ENCODE measurements around the gene OR2H2. TPM values are rescaled to one million over a fixed set of nuclear protein-coding genes. Genes with fewer than 3 reads are reported as not detected.

Gene OR2H2
- total RNA-seq: not detected in 2 replicates

DNA sequence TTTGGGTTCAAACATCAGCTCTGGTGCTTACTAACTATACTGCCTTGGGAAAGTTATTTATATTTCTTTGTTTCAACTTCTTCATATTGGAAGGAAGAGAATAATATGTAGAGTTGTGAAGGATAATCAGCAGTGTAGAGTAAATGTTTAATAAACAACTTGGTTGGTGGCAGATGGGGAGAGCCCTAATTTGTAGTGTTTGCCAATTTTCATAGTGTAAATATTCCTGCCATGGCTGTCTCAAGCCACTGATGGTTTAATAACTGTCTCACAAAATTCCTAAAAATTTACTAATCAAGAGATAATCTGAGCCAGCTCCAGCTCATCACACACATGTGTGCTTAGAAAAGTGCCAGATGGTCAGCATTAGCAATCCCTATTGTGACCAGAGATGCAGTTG lies at the start of gene OR2H2:
OR2H2 (plus strand) TSS at position 301 of the 400 bp plus-strand sequence. CDS start 2,824 bp downstream, outside the sequence.

GRCh38 chr6:29559524-29560287 lies 25.2 kb upstream of the OR2H2 start, which contains the start of gene UBD:
Gene UBD, minus strand, starts transcription at chr6:29559732. Its CDS starts 31 bp downstream, at chr6:29559701.

DNA sequence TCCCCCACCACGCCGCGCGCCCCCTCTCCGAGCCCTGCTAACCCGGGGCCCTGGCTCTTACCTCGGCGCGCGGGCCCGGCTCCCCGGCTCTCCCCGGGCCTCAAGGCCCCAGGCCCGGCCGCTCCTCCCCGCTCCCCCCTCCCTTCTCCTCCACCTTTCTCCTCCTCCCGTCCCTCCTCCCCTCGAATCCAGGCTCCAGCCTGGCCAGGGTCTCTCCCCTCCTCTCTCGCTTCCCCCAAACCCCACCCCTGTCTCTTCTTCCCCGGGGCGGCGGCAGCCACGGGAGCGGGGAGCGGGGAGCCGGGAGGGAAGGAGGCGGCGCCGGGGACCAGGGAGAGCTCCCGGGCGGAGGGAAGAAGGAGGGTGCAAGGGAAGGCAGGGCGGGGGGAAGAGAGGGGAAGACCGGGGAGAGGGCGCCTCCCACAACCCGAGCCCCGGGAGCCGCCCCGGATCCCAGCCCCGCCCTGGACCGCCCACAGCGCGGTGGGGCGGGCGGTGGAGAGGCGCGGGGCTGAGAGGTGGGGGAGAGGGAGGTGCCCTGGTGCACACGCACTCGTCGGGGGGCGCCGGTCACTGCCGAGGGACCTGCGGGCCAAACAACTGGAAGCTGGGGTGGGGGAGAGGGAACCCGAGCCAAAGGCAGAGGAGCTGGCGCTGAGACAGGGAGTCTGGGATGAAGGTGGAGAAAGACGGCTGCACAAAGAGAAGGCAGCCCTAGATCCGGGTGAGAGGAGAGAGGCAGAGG lies 48.0 kb downstream of the OR2H2 start, which contains the start of gene GABBR1:
GABBR1 (minus strand) TSS at position 395 of the 745 bp plus-strand sequence. CDS start 798 bp downstream, outside the sequence.

Other genes with a start within 250 kb of the OR2H2 start
- not detected in 2 replicates for gene OR5V1, start 216.3 kb upstream of the OR2H2 start, total RNA-seq
- not detected in 2 replicates for gene OR12D3, start 209.8 kb upstream of the OR2H2 start, total RNA-seq
- not detected in 2 replicates for gene OR12D2, start 189.5 kb upstream of the OR2H2 start, total RNA-seq
- not detected in 2 replicates for gene OR12D1, start 170.2 kb upstream of the OR2H2 start, total RNA-seq
- not detected in 2 replicates for gene OR10C1, start 145.8 kb upstream of the OR2H2 start, total RNA-seq
- gene OR11A1, start 128.1 kb upstream of the OR2H2 start, total RNA-seq: not detected in 2 replicates
- gene OR2H1, start 128.0 kb upstream of the OR2H2 start, total RNA-seq: not detected in 2 replicates
- gene MAS1L, start 97.2 kb upstream of the OR2H2 start, total RNA-seq: not detected in 2 replicates
- not detected in 2 replicates for gene UBD, start 25.4 kb upstream of the OR2H2 start, total RNA-seq
- gene GABBR1, start 48.1 kb downstream of the OR2H2 start, total RNA-seq: 18.3 and 25.4 TPM in 2 replicates
- not detected in 2 replicates for gene MOG, start 72.0 kb downstream of the OR2H2 start, total RNA-seq
- 0.07 TPM in 1 of 2 replicates, not detected in the other for gene ZFP57, start 96.0 kb downstream of the OR2H2 start, total RNA-seq
- 2.9 and 6.7 TPM in 2 replicates for gene HLA-F, start 138.3 kb downstream of the OR2H2 start, total RNA-seq
- 0.26 and 0.36 TPM in 2 replicates for gene HLA-G, start 242.7 kb downstream of the OR2H2 start, total RNA-seq